K562 (cell line): ENCODE data around the gene CMTM1. TPM values are rescaled to one million over a fixed set of nuclear protein-coding genes. Genes with fewer than 3 reads are reported as not detected.

ENCODE experiments used
- ATAC-seq: fragments of 200-7000 bp; cut with Tn5 transposase; 3 replicates; pipeline ENCODE4 v1.9.1; 2020; ENCODE audit warnings: moderate library complexity
- BruUV-seq: library from RNA; stranded (reverse); fragments of 400-500 nt; replicated peaks from 2 replicates; lab custom pipeline; 2021; lab: Mats Ljungman, UMichigan
- CTCF ChIA-PET: fragments of 300-600 bp; formaldehyde crosslinking; extraction: SDS; loops from one replicate; lab custom pipeline; 2021; ENCODE audit warnings: low intra/inter-chr PET ratio; lab: Yijun Ruan, JAX
- POLR2A ChIA-PET: fragments of 300-600, 350-650 bp; sonication (Branson Sonifier 250); formaldehyde crosslinking; extraction: SDS; loops from one replicate; lab custom pipeline; 2021; ENCODE audit warnings: antibody characterized with exemption, inconsistent platforms; lab: Yijun Ruan, JAX
- DNase-seq, 4 experiments: peaks; one replicate each; pipeline versions ENCODE4 v3.0.0 to v3.0.0-alpha.2; 2011 to 2018; ENCODE audit warnings: low spot score in 3 of 4, mixed read lengths in 3 of 4; ENCODE audit errors: extremely low read depth in 1 of 4
- FAIRE-seq: peaks from 2 replicates; lab custom pipeline; 2011; peaks lifted over from hg19 to GRCh38; lab: Jason Lieb, UNC
- H2AFZ ChIP-seq: 2 replicates; pipeline ENCODE4 v1.6.0; 2011; ENCODE audit warnings: low read depth, low read length, control low read depth, inconsistent platforms
- H3K27ac ChIP-seq: fragments of 200-600 bp; 3 replicates; pipeline ENCODE4 v1.8.0; 2011; ENCODE audit warnings: low read depth, mild to moderate bottlenecking, control low read depth, inconsistent platforms, low read length, moderate library complexity, mixed read lengths; ENCODE audit errors: extremely low read depth
- H3K27me3 ChIP-seq, 2 experiments: fragments of 300-600 bp in 1 of 2; 2 replicates in 1 of 2; 3 replicates in 1 of 2; pipeline versions ENCODE4 v1.6.0 to v1.8.0; 2011; ENCODE audit warnings: inconsistent platforms in 2 of 2, low read length in 2 of 2, mild to moderate bottlenecking in 1 of 2, mixed read lengths in 1 of 2, moderate library complexity in 1 of 2; ENCODE audit not compliant: control insufficient read depth in 2 of 2, insufficient read depth in 2 of 2
- H3K36me3 ChIP-seq: fragments of 300-600 bp; 3 replicates; pipeline ENCODE4 v1.8.0; 2011; ENCODE audit warnings: mild to moderate bottlenecking, low read length, inconsistent platforms; ENCODE audit not compliant: control insufficient read depth, insufficient read depth
- H3K4me1 ChIP-seq, 2 experiments: fragments of 200-600 bp in 1 of 2; replicated peaks in 1 of 2; 2 replicates in 1 of 2; 3 replicates in 1 of 2; pipeline versions ENCODE4 v1.5.1 to v1.8.0; 2011; ENCODE audit warnings: inconsistent platforms in 2 of 2, low read length in 2 of 2, mild to moderate bottlenecking in 1 of 2, mixed read lengths in 1 of 2, moderate library complexity in 1 of 2; ENCODE audit not compliant: control insufficient read depth in 2 of 2, insufficient read depth in 2 of 2
- H3K4me2 ChIP-seq: 2 replicates; pipeline ENCODE4 v1.6.1; 2011; ENCODE audit warnings: low read length, control low read depth, inconsistent platforms, mixed read lengths; ENCODE audit not compliant: insufficient read depth
- H3K4me3 ChIP-seq: fragments of 200-600 bp; sonication (generic), shearing (Covaris generic); 2 replicates; pipeline ENCODE4 v1.5.1; 2016; ENCODE audit warnings: control low read depth, inconsistent platforms
- H3K79me2 ChIP-seq: fragments of 200-600 bp; 3 replicates; pipeline ENCODE4 v1.8.0; 2011; ENCODE audit warnings: low read length, inconsistent platforms; ENCODE audit not compliant: control insufficient read depth, insufficient read depth
- H3K9ac ChIP-seq, 2 experiments: 2 replicates each; pipeline versions ENCODE4 v1.6.0 to v1.6.1; 2011; ENCODE audit warnings: low read depth in 2 of 2, low read length in 2 of 2, control low read depth in 1 of 2, inconsistent platforms in 1 of 2, mild to moderate bottlenecking in 1 of 2, mixed read lengths in 1 of 2; ENCODE audit not compliant: insufficient read depth in 1 of 2
- H3K9me1 ChIP-seq: one replicate; pipeline ENCODE4 v1.6.0; 2011; ENCODE audit warnings: inconsistent platforms, mild to moderate bottlenecking, low read length, moderate library complexity; ENCODE audit not compliant: control insufficient read depth, insufficient read depth
- H3K9me3 ChIP-seq: replicated peaks from 2 replicates; pipeline ENCODE4 v1.5.1; 2011; ENCODE audit warnings: low read depth, low read length, inconsistent platforms; ENCODE audit not compliant: control insufficient read depth, insufficient read depth
- H4K20me1 ChIP-seq: replicated peaks from 2 replicates; pipeline ENCODE4 v1.6.1; 2011; ENCODE audit warnings: low read length, inconsistent platforms, mixed read lengths; ENCODE audit not compliant: control insufficient read depth, insufficient read depth
- BRD9 ChIP-seq: fragments of 450-650 bp; IDR thresholded peaks from 2 replicates; pipeline ENCODE4 v1.6.1; 2018; ENCODE audit warnings: low read depth; ENCODE audit not compliant: partially characterized antibody
- CEBPB ChIP-seq: fragments of 450-650 bp; IDR thresholded peaks from 2 replicates; pipeline ENCODE4 v1.6.1; 2016; ENCODE audit warnings: missing genetic modification characterization, missing compliant biosample characterization
- CEBPG ChIP-seq, 3 experiments: fragments of 200-800 bp in 1 of 3; sonication (Bioruptor generic) in 1 of 3; sonication (generic) in 1 of 3; formaldehyde crosslinking in 1 of 3; IDR thresholded peaks in 2 of 3; conservative IDR thresholded peaks in 1 of 3; 2 replicates each; pipeline versions ENCODE4 v1.6.1 to v1.8.0; 2016 to 2022; ENCODE audit warnings: missing compliant biosample characterization in 2 of 3, missing genetic modification characterization in 2 of 3, mild to moderate bottlenecking in 1 of 3, missing genetic modification reagents in 1 of 3
- HDAC3 ChIP-seq: fragments of 450-650 bp; IDR thresholded peaks from 2 replicates; pipeline ENCODE4 v1.6.1; 2018; ENCODE audit warnings: borderline replicate concordance, mild to moderate bottlenecking, moderate library complexity; ENCODE audit not compliant: partially characterized antibody
- HLTF ChIP-seq: fragments of 450-650 bp; IDR thresholded peaks from 2 replicates; pipeline ENCODE4 v1.6.1; 2016
- LEF1 ChIP-seq: fragments of 450-650 bp; IDR thresholded peaks from 2 replicates; pipeline ENCODE4 v1.6.1; 2016; ENCODE audit warnings: mild to moderate bottlenecking
- PHF21A ChIP-seq: fragments of 450-650 bp; IDR thresholded peaks from 2 replicates; pipeline ENCODE4 v1.6.1; 2017; ENCODE audit warnings: low read depth, borderline replicate concordance
- SIX5 ChIP-seq, 2 experiments: IDR thresholded peaks; 2 replicates each; pipeline ENCODE4 v1.6.1; 2011; ENCODE audit warnings: low read length in 2 of 2, borderline replicate concordance in 1 of 2, low read depth in 1 of 2, mild to moderate bottlenecking in 1 of 2, moderate library complexity in 1 of 2; ENCODE audit not compliant: insufficient read depth in 1 of 2
- TCF7L2 ChIP-seq: fragments of 150-350 bp; IDR thresholded peaks from 2 replicates; pipeline ENCODE4 v1.6.1; 2016; ENCODE audit warnings: low read depth, mild to moderate bottlenecking, low read length, moderate library complexity
- WGBS: fragments of 100-300 bp; shearing (Covaris generic); methylation state at CpG from one replicate; pipeline ENCODE4 v1.1.6; 2016; ENCODE audit warnings: low coverage, mixed read lengths; ENCODE audit not compliant: insufficient coverage; ENCODE audit errors: missing lambda C conversion rate; 5-methylcytosine and 5-hydroxymethylcytosine counted together
- in situ Hi-C: fragments of 300-500 bp; cut with MboI; formaldehyde crosslinking; loops from 4 replicates; pipeline ENCODE4 v1.15.0; 2018; ENCODE audit warnings: inconsistent platforms, mixed read lengths
- intact Hi-C: fragments of 100-400 bp; cut with micrococcal nuclease; formaldehyde crosslinking; loops from 2 replicates; pipeline ENCODE4 v1.14.2; 2022
- polyA plus RNA-seq, 8 experiments: library from polyadenylated mRNA; depleted of rRNA in 4 of 8; stranded (reverse) in 5 of 8; unstranded in 3 of 8; fragments of >200 nt; fragmentation: Nextera tagmentation in 2 of 8; fragmentation: Illumina TruSeq in 1 of 8; extraction: Ambion mirVana in 2 of 8; extraction: Trizol in 1 of 8; gene quantifications; 2 replicates each; pipeline versions ENCODE4 v1.2.1 to v1.2.3, GENCODE V29; 2011 to 2014; ENCODE audit warnings: inconsistent platforms in 1 of 8, missing spikeins in 1 of 8
- total RNA-seq, 7 experiments: library from RNA; depleted of rRNA in 6 of 7; stranded (reverse); fragments of >200 nt in 6 of 7; fragmentation: Illumina TruSeq in 2 of 7; extraction: Trizol in 2 of 7; gene quantifications; 2 replicates each; pipeline versions ENCODE4 v1.2.1 to v1.2.3, GENCODE V29; 2011 to 2021; ENCODE audit warnings: low replicate concordance in 1 of 7
- TF ChIP-seq, protein P1 (sequence below): fragments of 450-650 bp; IDR thresholded peaks from 2 replicates; pipeline ENCODE4 v1.6.1; 2016

CMTM1 gene
- total and polyA plus RNA-seq, 9 of the 15 experiments (the other 6 are each of a cell fraction or from before 2014, with no cell fraction given): 0.25 to 2.6 (median 1.1) TPM; not detected in 2

DNA sequence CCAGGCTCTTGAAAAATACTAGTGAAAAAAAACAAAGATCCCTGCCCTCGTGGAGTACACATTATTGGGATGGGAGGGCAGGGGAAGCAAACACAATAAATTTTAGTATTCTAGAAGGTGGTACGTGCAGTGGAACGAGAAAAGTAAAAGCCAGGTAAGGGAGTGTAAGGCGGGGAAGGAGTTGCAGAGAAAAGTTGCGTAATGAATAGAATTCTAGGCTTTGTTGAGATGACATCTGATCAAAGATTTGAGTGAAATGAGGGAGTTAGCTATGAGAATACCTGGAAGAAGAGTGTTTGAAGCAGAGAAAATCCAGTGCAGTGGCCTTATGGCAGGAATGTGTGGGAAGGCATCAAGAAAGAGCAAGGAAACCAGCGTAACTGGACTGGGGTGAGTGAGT, 11.7 kb upstream of the CMTM1 start:
- Histone ChIP-seq H3K9ac (no peak overlapping the region), H3K27ac (no peak overlapping the region)
- TF ChIP-seq BRD9 (no peak), CEBPG (CRISPR knock-in tag; IDR thresholded peaks at IDR 0.05) (no peak; the same call in 1 of the 2 replicates), CEBPG (tag; conservative IDR thresholded peaks at IDR 0.05 in 1 of 2, IDR thresholded peaks at IDR 0.05 in 1 of 2) (peak; percentile 39 to 81; a peak in 2 of 4 replicates), CEBPB (tag) (peak; percentile 86)
- TF ChIP-seq, all 486 proteins: peak for 2
- peaks cover 37% of the 10 kb centered on the region for H3K79me2 ChIP-seq
- no peaks in the 10 kb centered on the region for H3K9me1 ChIP-seq
- BruUV-seq: no TSS peak
- intact Hi-C loops: no loop called here
- H3K9me3 ChIP-seq: no peaks in the 10 kb centered on the region
- ChIA-PET CTCF (no interaction called here), POLR2A (interaction anchor here (0.7 to 1.3 kb wide), 3 partner anchors 10 to 137 kb away, joined by 3 read pairs; no protein-coding TSS in a partner anchor)
- no peak overlapping the region for H3K4me3 ChIP-seq
- H3K27me3 ChIP-seq: no peaks in the 10 kb centered on the region
- FAIRE-seq: no peak
- 85% methylated on average over 6 of the region's 6 CpGs for WGBS
- no peak for DNase-seq
- in situ Hi-C loops: no loop called here
- peaks cover 27 to 33% of the 10 kb centered on the region in 2 experiments for H3K4me1 ChIP-seq
- peaks cover 36% of the 10 kb centered on the region for H3K36me3 ChIP-seq
- ATAC-seq: no peak
- H2AFZ ChIP-seq: no peak overlapping the region
- H3K4me2 ChIP-seq: no peak overlapping the region
- H4K20me1 ChIP-seq: no peaks in the 10 kb centered on the region

DNA sequence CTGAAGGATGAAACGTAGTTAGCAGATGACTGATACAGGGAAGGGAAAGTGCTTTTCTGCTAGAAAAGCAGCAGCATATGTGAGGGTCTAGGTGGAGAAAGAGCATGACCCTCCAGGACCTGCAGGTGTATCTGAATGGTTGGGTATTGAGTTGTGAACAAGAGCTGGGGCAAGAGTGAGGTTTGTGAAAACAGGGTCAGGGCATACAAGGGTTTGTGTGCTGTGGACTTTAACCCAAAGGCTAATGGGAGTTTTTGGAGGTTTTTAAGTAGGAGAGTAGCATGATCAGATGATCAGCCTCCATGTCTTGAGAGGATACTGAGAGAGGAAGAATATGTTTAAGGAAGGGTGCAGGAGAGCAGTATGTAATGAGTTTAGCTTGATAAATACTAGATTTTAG, 6.1 kb upstream of the CMTM1 start:
- in situ Hi-C loops (no loop called here), intact Hi-C loops (no loop called here)
- Histone ChIP-seq H2AFZ (no peak overlapping the region), H3K9me3 (no peaks in the 10 kb centered on the region), H4K20me1 (no peaks in the 10 kb centered on the region), H3K27me3 (no peaks in the 10 kb centered on the region), H3K9ac (no peak overlapping the region; a peak in 1 of 4 replicates), H3K27ac (no peak overlapping the region), H3K4me1 (peaks cover 0 to 9% of the 10 kb centered on the region in 2 experiments; a peak in 2 of 5 replicates), H3K4me3 (no peak overlapping the region), H3K36me3 (peaks cover 74% of the 10 kb centered on the region), H3K79me2 (peaks cover 7% of the 10 kb centered on the region; the same call in 2 of the 3 replicates), H3K9me1 (no peaks in the 10 kb centered on the region), H3K4me2 (no peak overlapping the region)
- CTCF ChIA-PET: no interaction called here
- POLR2A ChIA-PET: interaction anchor here (2.6 kb wide), 1 partner anchor 10 kb away, joined by 14 read pairs; no protein-coding TSS in a partner anchor
- TF ChIP-seq, protein P1, sequence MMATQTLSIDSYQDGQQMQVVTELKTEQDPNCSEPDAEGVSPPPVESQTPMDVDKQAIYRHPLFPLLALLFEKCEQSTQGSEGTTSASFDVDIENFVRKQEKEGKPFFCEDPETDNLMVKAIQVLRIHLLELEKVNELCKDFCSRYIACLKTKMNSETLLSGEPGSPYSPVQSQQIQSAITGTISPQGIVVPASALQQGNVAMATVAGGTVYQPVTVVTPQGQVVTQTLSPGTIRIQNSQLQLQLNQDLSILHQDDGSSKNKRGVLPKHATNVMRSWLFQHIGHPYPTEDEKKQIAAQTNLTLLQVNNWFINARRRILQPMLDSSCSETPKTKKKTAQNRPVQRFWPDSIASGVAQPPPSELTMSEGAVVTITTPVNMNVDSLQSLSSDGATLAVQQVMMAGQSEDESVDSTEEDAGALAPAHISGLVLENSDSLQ: no peak
- no peak for TF ChIP-seq PHF21A
- TF ChIP-seq LEF1: no peak
- no peak for TF ChIP-seq HLTF
- TF ChIP-seq TCF7L2: no peak
- no peak for TF ChIP-seq HDAC3
- no peak for TF ChIP-seq SIX5 (IDR thresholded peaks at IDR 0.05; ENCODE audit: borderline replicate concordance in 1 of 2, insufficient read depth in 1 of 2, low read depth in 1 of 2, low read length in 2 of 2)
- no TSS peak for BruUV-seq
- WGBS: 69% methylated on average over 1 of the region's 1 CpG
- DNase-seq (no peak), ATAC-seq (no peak), FAIRE-seq (no peak)
